ENCODE measurements around the gene NHS.

Gene NHS

GRCh38 chrX:17629519-17629918, 254.5 kb downstream of the NHS start:
- ATAC-seq, result no peak

DNA sequence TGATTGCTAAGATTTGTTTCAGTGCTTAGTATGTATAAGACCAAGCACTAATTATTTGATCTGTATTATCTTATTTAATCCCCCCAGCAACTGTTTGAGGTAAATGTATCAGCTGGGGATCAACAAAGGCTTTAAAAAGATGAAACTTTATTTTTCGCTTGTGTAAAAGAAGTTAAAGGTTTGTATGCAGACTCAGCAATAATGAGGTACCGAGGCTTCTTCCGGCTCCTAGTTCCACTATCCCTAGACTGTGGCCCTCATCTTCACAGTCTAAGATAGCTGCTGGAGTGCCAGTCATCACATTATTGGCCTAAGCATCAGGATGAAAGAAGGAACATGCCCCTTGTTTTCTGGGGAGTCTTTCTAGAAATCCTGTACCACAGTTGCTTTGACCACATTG, 256.6 kb downstream of the NHS start:
- no peak for ATAC-seq

- ATAC-seq, result peak; percentile 33 to 41
Measured at GRCh38 chrX:17632942-17633341, 257.9 kb downstream of the NHS start.

DNA sequence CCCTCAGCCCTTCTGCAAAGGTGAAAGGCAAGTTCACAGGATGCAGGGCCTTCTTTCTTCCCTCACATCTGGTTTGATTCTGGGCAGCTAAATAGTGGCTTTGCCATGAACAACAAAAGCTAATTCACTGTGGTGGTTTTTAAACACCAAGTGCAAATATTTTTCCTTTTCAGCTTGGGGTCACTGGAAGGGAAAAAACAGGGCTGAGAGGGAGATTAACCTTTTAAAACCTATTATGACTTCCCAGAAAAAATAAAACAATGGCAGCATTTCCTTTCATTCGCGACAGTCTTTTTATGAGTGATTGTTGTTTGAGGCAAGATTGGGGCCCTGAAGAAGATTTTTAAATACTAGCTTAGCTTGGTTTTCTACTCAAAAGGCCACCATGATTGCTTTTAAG, 258.5 kb downstream of the NHS start:
- no peak for ATAC-seq

DNA sequence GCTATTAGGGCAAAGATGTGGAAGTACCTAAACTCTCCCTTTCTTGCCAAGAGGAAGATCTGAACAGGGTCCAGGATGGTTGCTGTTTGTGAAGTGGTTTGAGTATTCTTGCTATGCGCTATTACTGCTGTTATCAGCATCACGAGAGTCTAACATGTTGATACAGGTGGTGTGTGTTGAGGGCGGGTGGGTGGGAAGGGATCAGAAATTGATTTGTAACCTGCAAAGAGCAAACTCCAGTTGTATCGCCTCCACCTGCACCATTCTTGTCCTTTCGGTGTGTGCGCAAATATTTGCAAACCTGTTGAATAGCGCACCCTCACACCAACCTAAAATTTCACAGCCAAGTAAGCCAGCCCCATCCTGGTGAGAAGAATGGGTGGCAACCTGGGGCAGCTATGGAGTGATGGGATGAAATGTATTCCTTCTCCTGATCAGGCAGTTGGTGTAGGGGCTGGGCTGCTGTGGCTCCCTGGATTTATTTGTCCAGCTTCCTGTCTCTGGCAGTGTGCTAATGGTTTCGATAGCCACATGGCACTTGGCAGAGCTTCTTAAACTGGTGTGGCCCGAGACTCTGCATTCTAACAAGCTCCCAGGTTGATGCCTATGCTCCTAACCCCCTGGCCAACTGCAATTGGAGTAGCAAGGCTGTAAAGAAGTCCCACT, 259.7 kb downstream of the NHS start:
- ATAC-seq, result no peak

DNA sequence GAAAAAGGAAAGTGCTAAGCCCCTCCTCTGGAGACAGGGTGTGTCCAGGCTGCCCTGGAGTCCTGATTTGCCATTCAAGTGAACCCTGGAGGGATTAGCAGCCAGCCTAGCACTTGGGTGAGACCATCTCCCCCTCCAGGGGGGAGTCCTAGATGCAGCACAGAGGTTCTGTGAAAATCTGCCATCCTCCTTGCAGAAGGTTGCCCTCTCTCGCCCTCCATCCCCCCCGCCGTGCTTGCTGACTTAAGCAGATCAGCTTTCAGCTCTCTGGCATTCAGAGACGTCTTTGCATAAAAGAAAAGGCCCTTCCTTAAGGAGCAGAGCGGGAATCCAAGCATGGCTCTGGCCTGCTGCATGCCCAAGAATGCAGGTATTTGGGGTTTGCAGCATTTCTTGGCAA, 260.2 kb downstream of the NHS start:
- no peak for ATAC-seq

- ATAC-seq, result no peak
Measured at GRCh38 chrX:17637235-17637634, 262.2 kb downstream of the NHS start.

- no peak for ATAC-seq
Measured at GRCh38 chrX:17638731-17639130, 263.7 kb downstream of the NHS start.

- no peak for ATAC-seq
Measured at GRCh38 chrX:17642891-17643290, 267.9 kb downstream of the NHS start.

GRCh38 chrX:17643528-17643927, 268.5 kb downstream of the NHS start:
- no peak for ATAC-seq

DNA sequence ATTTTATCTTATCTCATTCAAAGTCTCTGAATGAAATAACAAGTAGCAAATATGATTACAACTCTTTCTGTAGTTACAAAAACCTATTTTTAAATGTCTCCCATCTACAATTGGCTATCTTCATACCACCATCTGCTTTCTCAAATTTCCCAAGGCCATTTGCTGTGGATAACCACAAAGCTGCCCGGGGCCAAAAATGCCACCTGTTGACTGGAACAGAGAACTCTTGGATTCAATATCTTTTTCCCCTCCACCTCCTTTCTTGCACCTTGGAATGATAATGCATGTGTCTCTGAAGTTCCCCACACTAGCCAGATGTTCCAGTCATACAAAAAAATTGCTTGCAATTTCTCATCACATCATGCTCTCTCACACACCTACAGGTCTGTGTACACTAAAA, 269.0 kb downstream of the NHS start:
- ATAC-seq, result no peak

DNA sequence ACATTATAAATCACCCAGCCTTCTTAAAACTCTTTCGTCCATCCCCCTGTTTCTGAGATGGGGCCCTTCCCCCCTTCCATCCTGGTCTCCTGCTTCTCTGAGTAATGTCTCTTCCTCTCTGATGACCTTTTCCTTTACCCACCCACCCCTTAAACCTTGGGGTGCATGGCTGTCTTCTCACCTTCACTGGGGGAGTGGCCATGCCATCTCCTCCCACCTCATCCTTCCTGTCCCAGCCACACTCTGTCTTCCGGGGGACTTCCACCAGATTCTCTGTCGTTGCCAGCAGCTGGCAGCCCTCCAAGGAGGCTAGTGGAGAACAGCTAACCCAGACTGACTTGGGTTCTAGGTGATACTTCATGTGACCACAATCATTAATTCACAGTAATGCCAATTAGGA, 279.1 kb downstream of the NHS start:
- peak; percentile 36 to 48 for ATAC-seq

DNA sequence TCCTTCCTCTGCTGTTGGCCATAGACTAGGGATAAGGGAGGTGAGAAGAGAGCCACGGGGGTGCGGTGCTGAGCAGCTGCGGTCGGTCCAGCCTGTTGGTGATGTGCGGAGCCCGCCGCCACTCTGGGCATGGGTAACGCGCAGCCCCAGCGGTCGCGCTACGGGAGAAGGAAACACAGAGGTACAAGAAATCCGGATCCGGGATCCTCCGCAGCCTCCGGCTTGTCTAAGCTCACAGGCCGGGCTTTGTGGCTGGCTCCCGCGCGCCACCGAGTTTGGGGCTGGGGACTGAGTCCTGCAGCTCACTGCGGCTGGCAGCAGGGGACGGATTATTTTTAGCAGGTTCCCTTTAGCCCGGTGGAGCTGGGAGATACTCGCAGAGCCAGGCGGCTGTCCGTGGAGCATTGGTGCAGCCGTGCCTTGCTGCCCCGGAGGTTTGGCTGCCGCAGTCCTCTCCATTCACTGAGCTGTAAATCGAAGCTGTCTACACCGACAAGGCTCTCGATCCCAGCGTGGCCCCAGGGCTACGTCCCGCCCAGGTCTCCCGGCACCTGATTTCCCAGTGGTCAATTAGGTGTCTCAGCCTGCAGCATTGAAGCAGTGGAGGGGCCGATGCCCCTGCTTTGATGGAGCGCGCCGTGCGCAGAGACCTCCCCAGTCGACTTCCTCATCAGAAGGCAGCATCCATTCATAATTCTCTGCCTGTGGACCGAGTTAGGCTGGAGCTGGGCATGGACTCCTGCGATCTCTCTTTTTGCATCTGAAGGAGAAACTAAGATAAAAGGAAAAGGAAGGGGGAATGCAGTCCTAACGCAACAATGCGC, 280.4 kb downstream of the NHS start:
- ATAC-seq, result peak in 1 of 2 donors; percentile 17

DNA sequence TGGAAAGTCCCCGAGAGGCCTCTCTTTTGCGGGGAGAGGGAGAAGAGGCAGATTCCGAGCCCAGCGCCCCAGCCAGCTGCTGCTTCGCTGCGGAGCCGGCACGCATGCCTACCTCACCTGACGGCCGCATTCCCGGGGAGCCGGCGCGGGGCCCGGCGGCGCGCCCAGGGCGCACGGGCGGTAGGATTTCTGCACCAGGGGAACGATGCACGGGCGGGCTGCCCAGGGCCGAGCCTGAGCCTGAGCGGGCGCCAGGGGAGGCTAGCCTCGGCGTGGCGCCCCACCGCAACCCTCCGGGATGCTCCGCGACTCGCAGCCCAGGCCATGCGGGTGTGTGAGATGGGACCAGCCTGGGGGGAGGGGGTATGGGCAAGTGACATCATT, 281.0 kb downstream of the NHS start:
- ATAC-seq, result no peak

DNA sequence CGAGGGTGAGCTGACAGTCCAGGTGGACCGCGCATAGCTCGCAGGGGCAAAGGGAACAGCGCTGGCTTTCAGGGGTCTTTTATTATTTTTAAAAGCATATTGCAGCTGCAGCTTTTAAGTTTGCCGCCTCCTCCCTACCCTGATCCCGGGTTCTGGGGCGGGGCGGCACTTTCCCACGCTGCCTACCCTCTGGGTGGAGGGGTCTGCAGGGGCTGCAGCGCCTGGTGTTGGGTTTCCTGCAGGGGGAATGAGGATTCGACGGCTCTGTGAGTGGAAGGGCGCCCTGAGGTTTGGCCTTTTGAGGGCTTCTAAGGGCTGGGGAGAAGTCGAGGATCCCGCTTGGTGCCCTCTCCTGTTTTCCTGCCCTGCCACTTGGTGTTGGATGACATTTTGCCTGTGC, 281.6 kb downstream of the NHS start:
- no peak for ATAC-seq

DNA sequence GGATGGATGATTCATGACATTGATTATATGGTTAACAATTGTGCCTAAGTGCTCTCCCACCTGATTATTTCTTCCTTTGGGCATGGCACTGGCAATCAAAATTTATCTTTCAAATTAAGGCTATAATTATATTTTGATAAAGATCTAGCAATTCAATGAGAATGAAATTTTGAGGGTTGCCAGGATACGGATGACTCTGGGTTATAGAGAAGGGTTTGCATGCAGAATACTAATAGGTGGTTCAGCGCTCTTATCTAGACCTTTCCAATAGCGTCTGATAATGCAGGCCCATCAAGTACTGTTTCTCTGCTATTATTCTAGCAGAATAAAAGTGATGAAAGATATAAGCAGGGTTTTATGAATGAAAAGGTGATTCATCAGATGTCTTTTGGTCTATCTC, 287.4 kb downstream of the NHS start:
- ATAC-seq, result no peak

GRCh38 chrX:17668929-17669328, 293.9 kb downstream of the NHS start:
- peak; percentile 62 to 68 for ATAC-seq

DNA sequence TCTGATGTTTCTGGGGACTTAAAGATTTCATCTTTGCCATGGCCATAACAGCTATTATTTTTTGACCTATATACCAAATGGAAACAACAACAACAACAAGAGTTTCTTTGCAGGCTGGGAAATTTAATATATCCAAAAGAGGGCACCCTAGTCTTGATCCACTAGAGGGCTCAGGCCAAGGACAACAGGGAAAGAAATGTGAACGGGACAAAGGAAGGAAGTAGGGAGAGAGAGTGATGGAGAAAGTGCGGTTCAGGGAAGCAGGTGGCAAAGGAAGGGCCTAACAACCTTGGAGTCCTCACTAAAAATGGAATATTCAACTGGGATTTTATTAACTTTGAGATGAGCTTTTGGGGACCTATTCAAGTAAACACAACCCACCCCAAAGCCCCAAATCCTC, 294.5 kb downstream of the NHS start:
- ATAC-seq, result no peak

DNA sequence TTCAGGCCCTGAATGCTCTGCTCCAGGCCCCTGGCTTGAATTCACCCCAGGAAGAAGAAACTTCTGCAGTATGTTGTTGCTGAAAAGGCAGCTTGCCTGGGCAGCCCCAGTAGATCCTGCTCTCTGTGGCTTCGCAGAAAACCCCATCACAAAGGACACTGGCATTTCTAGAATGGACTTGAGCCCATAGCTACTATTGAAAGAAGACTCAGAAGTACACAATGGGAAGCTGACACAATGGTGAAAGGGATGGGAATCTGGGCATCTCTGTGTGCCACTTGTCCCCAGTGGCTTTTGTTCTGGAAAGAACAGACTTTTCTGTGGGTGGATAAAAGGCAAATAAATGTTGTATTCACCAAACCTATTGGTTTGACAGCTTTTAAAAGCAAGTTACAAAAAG, 294.9 kb downstream of the NHS start:
- ATAC-seq, result no peak

- ATAC-seq, result no peak
Measured at GRCh38 chrX:17670874-17671273, 295.9 kb downstream of the NHS start.

DNA sequence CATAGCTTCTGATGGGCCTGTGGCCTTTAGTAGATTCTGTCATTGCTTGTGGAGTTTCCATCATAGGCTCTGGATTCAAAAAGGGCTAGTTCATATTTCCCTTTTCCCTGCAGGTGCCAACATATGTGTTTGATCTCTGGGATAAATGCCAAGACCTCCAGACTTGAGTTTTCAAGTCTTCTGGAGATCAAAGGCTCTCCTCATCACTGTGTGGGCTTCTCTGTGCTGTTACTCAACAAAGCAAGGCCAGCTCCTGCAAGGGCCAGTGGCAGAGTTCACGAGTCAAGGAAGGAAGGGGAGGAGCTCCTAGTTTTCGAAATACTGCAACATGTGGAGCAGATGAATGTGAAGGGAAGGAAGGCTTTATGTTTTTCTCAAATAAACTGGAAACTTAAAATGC, 299.6 kb downstream of the NHS start:
- no peak for ATAC-seq

DNA sequence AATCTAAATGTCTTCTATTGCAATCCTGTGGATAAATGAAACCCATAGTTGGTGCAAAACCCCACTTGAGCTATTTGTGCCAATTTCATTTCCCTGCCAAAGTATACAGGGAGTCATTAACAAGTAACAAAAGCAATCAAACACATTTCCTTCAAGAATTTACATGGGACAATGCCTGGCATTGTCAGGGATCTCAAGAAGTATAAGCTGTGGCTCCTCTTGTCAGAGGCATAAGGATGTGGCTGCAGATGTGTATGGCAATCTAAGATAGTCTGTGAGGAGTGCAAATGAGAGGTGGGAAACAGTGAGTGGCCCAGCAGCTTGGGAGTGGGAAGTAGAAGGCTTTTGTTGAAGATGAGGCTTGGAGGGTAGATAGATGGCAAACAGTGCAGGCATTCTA, 304.3 kb downstream of the NHS start:
- ATAC-seq, result no peak

- no peak for ATAC-seq
Measured at GRCh38 chrX:17679820-17680219, 304.8 kb downstream of the NHS start.

DNA sequence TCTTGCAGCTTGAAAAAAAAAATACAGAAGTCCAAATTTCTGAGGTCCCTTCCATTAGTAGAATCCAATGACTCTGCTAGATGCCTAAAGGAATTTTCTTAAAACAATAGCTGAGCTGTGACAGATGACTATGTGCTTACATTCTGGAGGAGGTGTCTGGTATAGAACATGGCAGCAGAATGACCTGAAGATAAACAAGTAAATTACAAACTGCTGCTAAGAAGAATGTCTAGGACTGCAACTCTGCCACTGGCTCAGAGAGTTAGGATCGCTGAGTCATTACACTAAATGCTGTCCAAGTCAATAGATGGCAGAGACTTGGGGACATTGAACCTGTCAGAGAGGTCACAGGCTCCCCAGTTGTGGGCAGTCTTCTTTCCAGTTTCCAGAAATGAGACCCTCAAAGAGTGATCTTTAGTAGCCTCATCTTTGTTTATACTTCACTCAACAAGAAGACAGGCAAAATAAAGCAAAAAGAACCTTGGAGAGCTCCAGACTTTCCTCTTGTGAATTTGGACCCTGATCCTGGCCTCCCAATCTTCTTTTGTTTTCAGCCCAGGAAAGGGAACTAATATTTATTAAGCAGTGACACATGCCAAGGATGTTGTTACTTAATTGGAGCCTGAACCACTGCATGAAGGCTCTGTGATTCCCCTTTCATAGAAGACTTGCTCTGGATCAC, 305.9 kb downstream of the NHS start:
- no peak for ATAC-seq
